ENCODE data around the gene NDUFS6.

GRCh38 chr5:1764606-1764960 is 36.6 kb upstream of the NDUFS6 start:
- no peak for TF ChIP-seq ZNF629 (tag by site-specific recombination; IDR thresholded peaks at IDR 0.05)
- no peak for TF ChIP-seq CTCF (tag by site-specific recombination; IDR thresholded peaks at IDR 0.05)
- no peak for TF ChIP-seq ZNF777 (tag by site-specific recombination; IDR thresholded peaks at IDR 0.05; ENCODE audit: borderline replicate concordance)
- no peak for TF ChIP-seq ZBTB49 (tag by site-specific recombination; IDR thresholded peaks at IDR 0.05; ENCODE audit: low read depth)
- no peak for TF ChIP-seq ZFP37 (tag by site-specific recombination; IDR thresholded peaks at IDR 0.05)
- TF ChIP-seq REST (tag by site-specific recombination; IDR thresholded peaks at IDR 0.05) = no peak
- no peak for TF ChIP-seq ZNF239 (tag by site-specific recombination; IDR thresholded peaks at IDR 0.05)
- TF ChIP-seq ATF2 (tag by site-specific recombination; IDR thresholded peaks at IDR 0.05; ENCODE audit: low read depth) = no peak
- no peak for TF ChIP-seq ZBTB26 (tag by site-specific recombination; optimal IDR thresholded peaks at IDR 0.05)
- TF ChIP-seq PRDM1 (tag by site-specific recombination; IDR thresholded peaks at IDR 0.05) = no peak
